ENCODE data around the gene KCTD13. TPM values are rescaled to one million over a fixed set of nuclear protein-coding genes. Genes with fewer than 3 reads are reported as not detected.
A peak's percentile ranks its signal among the peaks of the same experiment; 100 is the strongest.

KCTD13 gene
- total and polyA plus RNA-seq, 2 of the 8 experiments (the other 6 are each of a cell fraction or from before 2014, with no cell fraction given) = 9.2 to 10.8 TPM

DNA sequence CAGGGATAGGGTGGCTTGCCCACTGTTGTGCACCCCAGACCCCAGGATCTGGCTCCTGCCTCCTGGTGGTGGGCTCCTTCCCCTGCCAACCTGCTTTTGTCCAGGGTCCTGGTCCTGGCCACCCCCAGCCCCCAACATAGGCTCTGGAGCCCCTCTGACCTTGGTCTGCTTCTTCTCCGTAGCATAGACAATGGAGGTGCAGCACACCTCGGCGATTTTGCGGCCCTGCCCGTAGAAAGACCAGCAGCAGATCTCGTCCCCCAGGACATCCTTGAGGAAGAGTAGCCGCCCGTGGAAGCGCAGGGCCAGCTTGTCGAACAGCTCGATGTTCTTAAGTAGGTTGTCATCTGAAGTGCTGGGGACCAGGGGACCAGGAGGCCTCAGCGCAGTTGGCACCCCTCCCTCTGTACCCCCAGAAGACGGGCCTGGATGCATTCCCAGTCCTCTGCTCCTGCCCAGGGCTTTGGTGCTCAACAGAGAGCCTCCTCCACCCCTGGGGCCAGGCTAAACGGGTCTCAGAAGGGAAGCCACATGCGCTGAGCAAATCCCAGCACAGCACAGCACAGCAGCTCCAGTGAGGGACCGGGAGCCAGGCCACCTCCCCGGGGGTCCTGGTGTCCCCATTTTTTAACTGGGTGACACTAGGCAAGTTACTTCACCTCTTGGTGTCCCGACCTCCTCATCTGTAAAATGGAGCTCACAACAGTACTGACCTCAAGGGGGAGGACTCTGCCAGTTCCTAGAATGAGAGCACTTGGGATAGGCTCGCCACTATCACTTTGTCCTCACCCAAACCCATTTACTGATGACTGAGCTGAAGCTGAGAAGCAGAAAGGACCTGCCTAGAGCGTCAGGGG lies 15.0 kb downstream of the KCTD13 start:
- Histone ChIP-seq H3K9ac (replicated peaks in 1 of 4; ENCODE audit: extremely low read depth in 1 of 4, low read depth in 3 of 4, low read length in 3 of 4) (no peak overlapping the region), H2BK5ac (ENCODE audit: low read depth, low read length) (no peak overlapping the region), H4K5ac (ENCODE audit: insufficient read length, low read depth, low read length) (no peak overlapping the region), H3K27ac (ENCODE audit: low read depth, low read length) (no peak overlapping the region), H2BK12ac (ENCODE audit: low read depth, low read length) (no peak overlapping the region; the same call in 1 of the 2 replicates), H3K79me2 (ENCODE audit: control insufficient read depth in 1 of 2, insufficient read depth in 2 of 2, low read length in 2 of 2) (no peaks in the 10 kb centered on the region), H3K4me1 (replicated peaks in 1 of 4; ENCODE audit: control insufficient read depth in 3 of 4, insufficient read depth in 4 of 4, low read length in 3 of 4) (peaks cover 0 to 6% (median 2%) of the 10 kb centered on the region in 4 experiments; a peak in 3 of 7 replicates), H3K23ac (ENCODE audit: insufficient read length) (no peak overlapping the region), H3K36me3 (ENCODE audit: control insufficient read depth in 2 of 4, insufficient read depth in 4 of 4, low read length in 3 of 4) (no peaks in the 10 kb centered on the region; a peak in 2 of 8 replicates), H3K18ac (ENCODE audit: extremely low read depth, low read length) (no peak overlapping the region), H3K4ac (replicated peaks; ENCODE audit: insufficient read length, low read depth, low read length) (no peak overlapping the region), H2AFZ (ENCODE audit: low read length) (no peak overlapping the region), H4K20me1 (replicated peaks in 1 of 2; ENCODE audit: control insufficient read depth in 1 of 2, insufficient read depth in 2 of 2, low read length in 2 of 2) (peaks cover 0 to 5% of the 10 kb centered on the region in 2 experiments), H2BK120ac (replicated peaks; ENCODE audit: low read depth, low read length) (no peak overlapping the region), H3K4me2 (ENCODE audit: insufficient read depth in 1 of 2, low read depth in 2 of 2, low read length in 2 of 2) (no peak overlapping the region), H2AK5ac (ENCODE audit: low read depth, low read length) (no peak overlapping the region), H3K14ac (ENCODE audit: insufficient read length) (no peak overlapping the region), H3K9me3 (ENCODE audit: insufficient read depth in 2 of 2, low read depth in 1 of 2, low read length in 1 of 2) (no peaks in the 10 kb centered on the region), H3K23me2 (ENCODE audit: low read depth, low read length) (no peaks in the 10 kb centered on the region), H4K8ac (ENCODE audit: extremely low read depth, insufficient read depth, low read length) (no peak overlapping the region), H4K91ac (replicated peaks; ENCODE audit: insufficient read length, low read length) (no peak overlapping the region), H3K56ac (replicated peaks; ENCODE audit: insufficient read length, low read depth, low read length) (no peak overlapping the region), H3K4me3 (ENCODE audit: extremely low read depth in 1 of 4, insufficient read depth in 2 of 4, low read depth in 3 of 4, low read length in 4 of 4) (no peak overlapping the region), H3K79me1 (ENCODE audit: low read depth, low read length) (no peaks in the 10 kb centered on the region), H2BK20ac (ENCODE audit: low read length) (no peak overlapping the region), H3K27me3 (replicated peaks in 1 of 4; ENCODE audit: control insufficient read depth in 3 of 4, extremely low read depth in 1 of 4, insufficient read depth in 3 of 4, low read length in 3 of 4) (no peaks in the 10 kb centered on the region), H2BK15ac (ENCODE audit: low read length) (no peak overlapping the region)
- 85% methylated on average over 20 of the region's 20 CpGs; no CpG with 5 or more reads in 1 of the 2 experiments for WGBS, 2 experiments (ENCODE audit: extremely low coverage in 1 of 2, insufficient coverage in 1 of 2, insufficient read length in 1 of 2, insufficient replicate concordance in 2 of 2, low coverage in 1 of 2, low lambda C conversion rate in 2 of 2, missing lambda C conversion rate in 1 of 2)
- FAIRE-seq = no peak
- peak in 1 of 2 experiments; percentile 45 for DNase-seq (ENCODE audit: low read depth in 1 of 2, low spot score in 2 of 2)
- ChIA-PET POLR2A (ENCODE audit: partially characterized antibody) (interaction anchor here (0.7 to 6.4 kb wide), 9 partner anchors 11 to 294 kb away, joined by 3 to 52 read pairs (median 5); partner anchors contain the start of genes ASPHD1, KCTD13, SEZ6L2 and TAOK2), CTCF (ENCODE audit: partially characterized antibody) (interaction anchor here (0.8 to 2.4 kb wide), 13 partner anchors 10 to 92 kb away, joined by 3 to 14 read pairs (median 3); partner anchors contain the start of genes ASPHD1 and MVP)
- no peak for TF ChIP-seq CBX8 (IDR thresholded peaks at IDR 0.05; ENCODE audit: borderline replicate concordance, low read depth, low read length)
- TF ChIP-seq, protein P1, sequence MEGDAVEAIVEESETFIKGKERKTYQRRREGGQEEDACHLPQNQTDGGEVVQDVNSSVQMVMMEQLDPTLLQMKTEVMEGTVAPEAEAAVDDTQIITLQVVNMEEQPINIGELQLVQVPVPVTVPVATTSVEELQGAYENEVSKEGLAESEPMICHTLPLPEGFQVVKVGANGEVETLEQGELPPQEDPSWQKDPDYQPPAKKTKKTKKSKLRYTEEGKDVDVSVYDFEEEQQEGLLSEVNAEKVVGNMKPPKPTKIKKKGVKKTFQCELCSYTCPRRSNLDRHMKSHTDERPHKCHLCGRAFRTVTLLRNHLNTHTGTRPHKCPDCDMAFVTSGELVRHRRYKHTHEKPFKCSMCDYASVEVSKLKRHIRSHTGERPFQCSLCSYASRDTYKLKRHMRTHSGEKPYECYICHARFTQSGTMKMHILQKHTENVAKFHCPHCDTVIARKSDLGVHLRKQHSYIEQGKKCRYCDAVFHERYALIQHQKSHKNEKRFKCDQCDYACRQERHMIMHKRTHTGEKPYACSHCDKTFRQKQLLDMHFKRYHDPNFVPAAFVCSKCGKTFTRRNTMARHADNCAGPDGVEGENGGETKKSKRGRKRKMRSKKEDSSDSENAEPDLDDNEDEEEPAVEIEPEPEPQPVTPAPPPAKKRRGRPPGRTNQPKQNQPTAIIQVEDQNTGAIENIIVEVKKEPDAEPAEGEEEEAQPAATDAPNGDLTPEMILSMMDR (IDR thresholded peaks at IDR 0.05; ENCODE audit: control extremely low read depth in 1 of 3, insufficient read depth in 1 of 3, low read depth in 1 of 3, low read length in 3 of 3) = peak; percentile 5 to 11 (median 9); a peak in 2 of 4 replicates
- TF ChIP-seq PHF8 (conservative IDR thresholded peaks at IDR 0.05; ENCODE audit: low read depth, low read length) = no peak
- TF ChIP-seq, protein P2, sequence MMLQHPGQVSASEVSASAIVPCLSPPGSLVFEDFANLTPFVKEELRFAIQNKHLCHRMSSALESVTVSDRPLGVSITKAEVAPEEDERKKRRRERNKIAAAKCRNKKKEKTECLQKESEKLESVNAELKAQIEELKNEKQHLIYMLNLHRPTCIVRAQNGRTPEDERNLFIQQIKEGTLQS (IDR thresholded peaks at IDR 0.05; ENCODE audit: insufficient read depth, low read depth, low read length) = no peak
- no peak for TF ChIP-seq RBBP5 (IDR thresholded peaks at IDR 0.05; ENCODE audit: borderline replicate concordance, low read depth, low read length)
- TF ChIP-seq, protein P3, sequence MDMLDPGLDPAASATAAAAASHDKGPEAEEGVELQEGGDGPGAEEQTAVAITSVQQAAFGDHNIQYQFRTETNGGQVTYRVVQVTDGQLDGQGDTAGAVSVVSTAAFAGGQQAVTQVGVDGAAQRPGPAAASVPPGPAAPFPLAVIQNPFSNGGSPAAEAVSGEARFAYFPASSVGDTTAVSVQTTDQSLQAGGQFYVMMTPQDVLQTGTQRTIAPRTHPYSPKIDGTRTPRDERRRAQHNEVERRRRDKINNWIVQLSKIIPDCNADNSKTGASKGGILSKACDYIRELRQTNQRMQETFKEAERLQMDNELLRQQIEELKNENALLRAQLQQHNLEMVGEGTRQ (IDR thresholded peaks at IDR 0.05; ENCODE audit: low read length) = no peak

Measured in H1 (cell line).